NCI-H524 (cell line): Measurements from ENCODE around the gene LRRN1.
"Not testable (repeated sequence)": the region's sequence is repeated elsewhere in the genome, so short reads cannot be mapped to it uniquely, and the experiment has no call there.

Experiments used
- DNase-seq, 2 experiments: peaks; one replicate each; lab custom pipeline; 2025; lab: John Stamatoyannopoulos, UW

The LRRN1 gene

DNA sequence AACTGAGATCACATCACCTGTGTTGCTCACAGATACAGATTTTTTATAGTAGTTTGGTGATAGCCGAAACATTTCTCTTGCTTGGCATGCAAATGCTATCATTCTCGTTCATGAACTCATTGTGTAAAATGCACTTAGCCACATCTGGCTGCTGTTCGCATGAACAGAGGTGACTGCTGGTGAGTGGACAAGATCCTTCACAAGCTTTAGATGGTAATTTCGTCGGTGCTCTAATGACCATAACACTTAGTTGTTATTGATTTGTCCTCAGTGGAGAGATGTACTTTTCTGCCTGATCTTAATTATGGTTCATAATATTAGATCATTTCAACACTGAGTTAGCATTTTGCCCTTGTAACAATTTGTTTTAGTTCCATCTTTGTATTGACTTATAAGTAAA lies 13.8 kb downstream of the LRRN1 start:
- DNase-seq, result no peak

DNA sequence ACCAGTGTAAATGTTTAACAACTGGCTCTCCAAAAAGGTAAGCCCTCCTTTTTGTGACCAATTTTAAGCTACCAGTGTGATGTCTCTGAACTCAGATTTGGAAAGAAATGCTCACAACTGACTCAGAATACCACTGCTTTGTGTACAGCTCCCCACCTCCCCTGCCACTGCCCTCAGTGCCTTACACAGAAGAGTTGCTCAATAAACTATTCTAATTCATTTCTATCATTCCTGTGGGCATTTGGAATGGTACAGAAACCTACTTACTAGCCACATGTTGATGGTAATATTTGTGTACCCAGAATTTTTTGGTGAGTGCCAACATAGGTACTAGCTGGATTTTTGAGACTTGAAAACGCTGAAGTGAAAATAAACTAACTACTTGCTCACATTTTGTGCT lies 16.0 kb downstream of the LRRN1 start:
- DNase-seq, result no peak

DNA sequence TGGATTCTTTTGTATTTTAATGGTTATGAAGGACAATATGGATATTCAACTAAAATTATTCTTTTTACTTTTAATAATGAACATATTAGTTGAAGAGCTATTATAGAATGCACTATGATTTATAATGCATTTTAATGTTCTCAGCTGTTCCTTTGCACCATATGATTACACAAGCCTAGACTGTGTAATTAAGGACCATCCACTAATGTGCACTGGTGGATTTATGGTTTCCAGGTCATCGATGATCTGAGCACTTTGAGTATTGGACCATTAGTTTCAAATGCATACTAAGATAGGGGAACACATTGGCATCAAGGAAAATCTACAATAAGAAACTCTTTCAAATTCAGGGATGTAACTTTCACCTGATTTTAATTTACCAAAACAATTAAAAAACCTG lies 16.8 kb downstream of the LRRN1 start:
- no peak for DNase-seq

DNA sequence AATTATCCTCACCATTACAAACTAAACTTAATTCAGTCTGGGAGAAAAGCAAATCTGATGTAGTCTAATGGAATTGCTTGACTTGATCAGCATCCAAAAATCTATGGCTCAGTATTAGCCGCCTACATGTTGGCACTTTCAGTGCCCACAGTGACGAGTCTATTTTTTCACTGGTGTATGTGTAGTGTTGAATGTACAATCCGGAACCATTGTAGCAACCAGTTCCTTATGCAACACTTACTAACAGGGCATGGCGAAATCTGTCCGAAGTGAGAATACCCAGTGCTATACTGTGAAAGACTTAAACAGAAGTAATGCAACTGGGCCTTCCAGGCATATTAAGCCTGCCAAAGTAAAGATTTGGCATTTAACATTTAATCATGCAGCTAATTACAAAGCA lies 18.6 kb downstream of the LRRN1 start:
- no peak for DNase-seq

DNA sequence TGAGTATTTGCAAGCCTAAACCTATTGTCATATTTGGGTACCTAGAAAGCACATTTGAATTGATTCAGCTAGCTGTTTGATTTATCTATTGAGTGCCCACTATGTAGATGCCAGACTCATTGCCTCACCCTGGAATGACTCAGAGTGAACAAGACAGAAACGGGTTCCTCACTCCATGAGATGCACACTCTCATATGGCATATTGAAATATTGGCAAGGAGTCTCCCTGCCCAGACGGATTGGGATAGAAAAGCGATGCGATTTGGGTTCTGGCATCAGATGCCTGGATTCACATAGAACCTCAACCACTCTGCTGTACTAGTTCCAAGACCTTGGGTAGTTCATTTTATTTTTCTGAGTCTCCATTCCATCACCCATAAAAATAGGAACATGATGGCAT lies 22.5 kb downstream of the LRRN1 start:
- DNase-seq, result no peak

DNA sequence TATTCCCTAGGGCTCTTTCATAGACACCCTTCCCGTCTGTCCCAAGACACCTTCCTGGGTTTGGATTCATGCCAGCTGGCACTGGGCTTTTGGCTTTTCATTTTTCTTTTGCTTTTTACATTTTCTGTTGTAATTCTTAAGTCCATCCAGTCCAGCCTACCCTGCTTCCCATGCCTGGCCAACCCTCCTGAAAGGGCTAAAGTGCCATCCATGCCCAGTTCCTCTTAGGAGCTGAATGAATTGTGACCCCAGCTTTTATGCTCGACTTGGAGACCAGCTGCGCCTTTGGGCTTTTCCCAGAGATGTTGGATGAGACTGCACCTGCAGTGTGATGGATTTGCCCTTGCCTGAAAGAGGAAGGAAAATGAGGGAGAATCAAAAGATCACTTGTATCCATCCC lies 25.8 kb downstream of the LRRN1 start:
- no peak for DNase-seq

- no peak for DNase-seq
These were observed 27.3 kb downstream of the LRRN1 start for GRCh38 chr3:3826521-3826920.

GRCh38 chr3:3827111-3827510 lies 27.9 kb downstream of the LRRN1 start:
- no peak for DNase-seq

- not testable (repeated sequence) for DNase-seq
These were observed 29.2 kb downstream of the LRRN1 start for GRCh38 chr3:3828417-3828816.

DNA sequence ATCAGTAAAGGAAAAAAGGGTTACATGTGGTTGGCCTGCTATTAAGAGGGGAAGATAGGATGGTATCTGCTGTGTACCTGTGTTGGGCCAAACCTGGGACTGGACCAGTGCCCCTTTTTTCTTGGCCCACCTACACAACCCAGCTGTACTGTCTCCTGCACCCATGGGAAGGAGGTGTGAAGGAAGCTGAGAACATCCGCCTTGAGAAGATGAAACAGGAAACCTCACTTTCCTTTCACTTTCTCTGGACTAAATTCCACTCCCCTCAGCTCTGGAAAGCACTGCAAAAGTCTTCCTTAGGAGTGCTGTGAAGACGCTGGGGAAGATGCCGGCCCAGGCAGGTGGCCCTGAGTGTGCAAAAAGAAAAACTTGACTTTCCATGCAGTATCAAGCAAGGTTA lies 37.6 kb downstream of the LRRN1 start:
- no peak for DNase-seq

- DNase-seq, result no peak
These were observed 43.1 kb downstream of the LRRN1 start for GRCh38 chr3:3842356-3842755.

DNA sequence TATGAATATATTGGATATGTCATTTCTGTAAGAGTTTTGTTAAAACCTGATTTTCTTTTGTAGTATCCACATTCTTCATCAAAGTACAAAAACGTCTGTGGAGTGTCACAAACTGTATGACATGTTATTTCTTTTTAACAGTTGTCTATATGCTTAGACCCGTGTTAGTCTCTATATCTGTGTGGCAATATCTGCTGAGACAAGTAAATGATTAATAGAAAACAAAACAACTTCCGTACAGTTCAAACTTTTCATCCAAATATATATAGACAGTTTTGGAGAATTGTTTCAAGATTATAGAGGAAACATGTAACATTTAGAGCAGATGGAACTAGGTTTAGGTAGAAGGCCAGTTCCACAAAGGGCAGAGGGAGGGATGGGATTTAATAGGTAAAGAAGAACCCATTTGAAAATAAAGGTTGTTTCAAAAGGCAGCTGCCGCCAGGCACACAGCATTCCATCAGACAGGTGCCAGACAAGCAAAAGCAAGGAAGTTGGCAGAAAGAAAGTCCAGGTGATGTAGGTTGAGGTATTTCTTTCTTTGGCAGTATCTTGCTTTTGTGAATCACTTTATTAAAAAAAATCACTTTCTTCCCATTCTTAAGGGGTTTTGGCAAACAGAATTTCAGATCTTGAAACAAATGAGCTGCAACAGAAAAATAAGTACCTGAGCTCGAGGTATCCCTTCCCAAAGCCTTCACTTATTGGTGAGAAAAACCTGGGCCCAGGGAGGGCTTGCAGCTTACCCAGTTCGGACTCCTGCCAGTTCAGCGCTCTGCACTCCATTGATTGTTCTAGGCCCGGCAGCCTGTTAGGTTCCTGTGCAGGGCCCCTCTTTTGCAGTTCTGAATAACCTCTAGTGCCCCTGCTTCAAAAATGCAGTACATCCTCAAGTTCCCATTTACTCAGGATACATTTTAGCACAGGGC lies 49.0 kb downstream of the LRRN1 start:
- no peak for DNase-seq

GRCh38 chr3:3848923-3849275 lies 49.7 kb downstream of the LRRN1 start:
- no peak for DNase-seq

- DNase-seq, result no peak
These were observed 52.5 kb downstream of the LRRN1 start for GRCh38 chr3:3851621-3852323.

DNA sequence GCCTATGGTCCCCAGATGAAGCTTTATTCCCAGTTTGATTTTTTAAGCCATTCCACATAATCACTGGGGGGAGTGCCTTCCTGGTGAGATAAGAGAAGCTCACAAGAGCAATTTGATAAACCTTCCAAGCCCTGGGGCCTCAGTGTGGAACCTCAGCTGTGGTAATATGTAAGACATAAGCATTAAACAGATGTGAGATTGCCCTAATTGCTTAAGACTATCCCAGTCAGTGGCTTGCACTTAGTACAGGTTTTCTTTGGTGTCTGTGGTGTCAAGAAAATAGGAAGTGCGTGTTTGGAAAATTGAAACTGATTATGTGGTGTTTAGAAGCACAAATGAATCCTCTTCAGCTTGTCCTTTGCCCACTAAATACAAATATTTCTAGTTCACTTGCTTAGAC lies 54.3 kb downstream of the LRRN1 start:
- peak in 1 of 2 experiments; percentile 5 for DNase-seq

DNA sequence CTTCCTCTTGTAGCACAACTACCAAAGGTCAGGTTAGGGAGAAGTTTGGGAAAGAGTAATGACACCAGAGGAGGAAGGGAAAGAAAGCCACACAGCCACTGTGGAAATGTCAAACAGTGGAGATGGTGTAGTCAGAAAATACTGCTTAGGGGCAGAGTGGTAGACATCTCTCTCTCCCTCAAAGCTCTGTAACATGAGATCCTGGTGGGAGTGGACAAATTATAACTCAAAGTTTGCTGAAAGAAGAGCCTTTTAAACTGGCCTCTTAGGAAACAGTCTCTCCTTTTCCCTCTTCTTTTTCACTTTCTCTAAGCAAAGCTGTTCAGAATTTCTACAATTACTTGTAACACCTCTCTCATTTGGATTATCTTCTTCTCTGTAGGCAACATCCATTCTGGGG lies 55.8 kb downstream of the LRRN1 start:
- DNase-seq, result no peak

- DNase-seq, result no peak
These were observed 61.0 kb downstream of the LRRN1 start for GRCh38 chr3:3860235-3860634.

- DNase-seq, result no peak
These were observed 63.3 kb downstream of the LRRN1 start for GRCh38 chr3:3862534-3862933.

GRCh38 chr3:3875491-3875890 lies 76.3 kb downstream of the LRRN1 start:
- DNase-seq, result no peak

- DNase-seq, result no peak
These were observed 81.8 kb downstream of the LRRN1 start for GRCh38 chr3:3881050-3881449.

- DNase-seq, result not testable (repeated sequence)
These were observed 88.1 kb downstream of the LRRN1 start for GRCh38 chr3:3887311-3887710.

- no peak for DNase-seq
These were observed 94.4 kb downstream of the LRRN1 start for GRCh38 chr3:3893590-3893989.
